ENCODE measurements around the gene RTN4RL2. TPM values are rescaled to one million over a fixed set of nuclear protein-coding genes. Genes with fewer than 3 reads are reported as not detected.

Gene RTN4RL2
- total RNA-seq, 1 donor from 2014 or later: 0.62 TPM

DNA sequence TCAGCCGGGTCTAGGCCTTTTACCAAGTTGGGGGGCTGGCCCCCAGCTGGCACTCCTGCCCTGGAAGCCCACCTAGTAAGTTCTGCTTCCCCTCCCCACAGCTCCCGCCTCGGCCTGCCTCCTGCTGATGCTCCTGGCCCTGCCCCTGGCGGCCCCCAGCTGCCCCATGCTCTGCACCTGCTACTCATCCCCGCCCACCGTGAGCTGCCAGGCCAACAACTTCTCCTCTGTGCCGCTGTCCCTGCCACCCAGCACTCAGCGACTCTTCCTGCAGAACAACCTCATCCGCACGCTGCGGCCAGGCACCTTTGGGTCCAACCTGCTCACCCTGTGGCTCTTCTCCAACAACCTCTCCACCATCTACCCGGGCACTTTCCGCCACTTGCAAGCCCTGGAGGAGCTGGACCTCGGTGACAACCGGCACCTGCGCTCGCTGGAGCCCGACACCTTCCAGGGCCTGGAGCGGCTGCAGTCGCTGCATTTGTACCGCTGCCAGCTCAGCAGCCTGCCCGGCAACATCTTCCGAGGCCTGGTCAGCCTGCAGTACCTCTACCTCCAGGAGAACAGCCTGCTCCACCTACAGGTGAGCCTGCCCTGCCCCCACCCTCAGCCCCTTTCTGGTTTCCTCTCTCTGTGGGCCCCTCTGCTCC, 7.3 kb downstream of the RTN4RL2 start:
- no peak for TF ChIP-seq CTCF (IDR thresholded peaks at IDR 0.05; ENCODE audit: unreplicated experiment)
- H3K36me3 Mint-ChIP-seq (ENCODE audit: low read depth, unreplicated experiment): no peaks in the 10 kb centered on the region
- no peak overlapping the region for H3K27ac Mint-ChIP-seq (ENCODE audit: unreplicated experiment)
- H3K4me3 Mint-ChIP-seq (ENCODE audit: unreplicated experiment): no peak overlapping the region
- no peak for DNase-seq (ENCODE audit: low spot score)
- H3K9me3 Mint-ChIP-seq (ENCODE audit: unreplicated experiment): no peaks in the 10 kb centered on the region
- H3K4me1 Mint-ChIP-seq (ENCODE audit: unreplicated experiment): peaks cover 2% of the 10 kb centered on the region
- H3K27me3 Mint-ChIP-seq (ENCODE audit: unreplicated experiment): peaks cover 17% of the 10 kb centered on the region

DNA sequence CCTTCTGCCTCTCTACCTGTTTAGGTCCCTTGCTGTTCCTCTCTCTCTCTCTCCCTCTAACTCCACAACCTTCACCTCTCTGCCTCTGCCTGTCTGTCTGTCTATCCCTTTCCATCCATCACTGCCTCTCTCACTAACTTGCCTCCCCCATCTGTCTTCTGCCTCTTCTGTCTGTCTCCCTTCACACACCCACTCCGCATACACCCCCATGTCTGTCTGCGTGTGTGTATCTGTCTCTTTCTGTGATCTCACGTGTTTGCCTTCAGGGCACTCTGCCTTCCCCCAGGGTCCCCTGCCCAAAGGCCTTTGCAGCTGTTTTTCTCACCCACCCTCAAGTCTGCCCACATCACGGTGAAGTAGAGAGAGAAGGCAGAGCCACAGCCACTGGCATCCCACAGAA, 7.9 kb downstream of the RTN4RL2 start:
- Mint-ChIP-seq H3K4me1 (ENCODE audit: unreplicated experiment) (peaks cover 7% of the 10 kb centered on the region), H3K9me3 (ENCODE audit: unreplicated experiment) (no peaks in the 10 kb centered on the region), H3K27ac (ENCODE audit: unreplicated experiment) (no peak overlapping the region), H3K27me3 (ENCODE audit: unreplicated experiment) (peaks cover 12% of the 10 kb centered on the region), H3K36me3 (ENCODE audit: low read depth, unreplicated experiment) (no peaks in the 10 kb centered on the region), H3K4me3 (ENCODE audit: unreplicated experiment) (no peak overlapping the region)
- no peak for DNase-seq (ENCODE audit: low spot score)
- TF ChIP-seq CTCF (IDR thresholded peaks at IDR 0.05; ENCODE audit: unreplicated experiment): no peak

DNA sequence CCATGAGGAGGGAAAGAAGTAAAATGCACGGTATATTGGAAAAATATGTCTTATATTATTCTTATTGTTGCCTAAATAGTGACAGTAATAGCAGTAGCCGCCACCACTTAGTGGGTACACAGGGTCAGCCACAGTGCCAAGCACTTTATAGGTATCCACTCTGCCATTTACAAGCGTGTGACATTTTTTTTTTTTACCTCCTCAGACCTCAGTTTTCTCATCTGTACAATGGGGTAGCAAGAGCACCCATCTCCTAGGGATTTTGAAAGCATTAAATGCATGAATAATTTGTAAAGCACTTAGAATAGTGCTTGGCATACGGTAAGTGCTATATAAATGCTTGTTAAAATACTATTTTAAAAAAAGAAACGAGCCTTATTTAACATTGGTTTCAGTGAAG, 8.9 kb downstream of the RTN4RL2 start:
- Mint-ChIP-seq H3K4me1 (ENCODE audit: unreplicated experiment) (peaks cover 14% of the 10 kb centered on the region), H3K27me3 (ENCODE audit: unreplicated experiment) (peaks cover 10% of the 10 kb centered on the region), H3K36me3 (ENCODE audit: low read depth, unreplicated experiment) (no peaks in the 10 kb centered on the region), H3K4me3 (ENCODE audit: unreplicated experiment) (no peak overlapping the region), H3K9me3 (ENCODE audit: unreplicated experiment) (no peaks in the 10 kb centered on the region), H3K27ac (ENCODE audit: unreplicated experiment) (no peak overlapping the region)
- no peak for DNase-seq (ENCODE audit: low spot score)
- no peak for TF ChIP-seq CTCF (IDR thresholded peaks at IDR 0.05; ENCODE audit: unreplicated experiment)

GRCh38 chr11:57471496-57471895, 11.2 kb downstream of the RTN4RL2 start:
- H3K4me1 Mint-ChIP-seq (ENCODE audit: unreplicated experiment): peaks cover 18% of the 10 kb centered on the region
- H3K27ac Mint-ChIP-seq (ENCODE audit: unreplicated experiment): no peak overlapping the region
- no peaks in the 10 kb centered on the region for H3K36me3 Mint-ChIP-seq (ENCODE audit: low read depth, unreplicated experiment)
- no peak for DNase-seq (ENCODE audit: low spot score)
- peaks cover 13% of the 10 kb centered on the region for H3K27me3 Mint-ChIP-seq (ENCODE audit: unreplicated experiment)
- TF ChIP-seq CTCF (IDR thresholded peaks at IDR 0.05; ENCODE audit: unreplicated experiment): no peak
- no peak overlapping the region for H3K4me3 Mint-ChIP-seq (ENCODE audit: unreplicated experiment)
- H3K9me3 Mint-ChIP-seq (ENCODE audit: unreplicated experiment): no peaks in the 10 kb centered on the region

- no peaks in the 10 kb centered on the region for H3K9me3 Mint-ChIP-seq (ENCODE audit: unreplicated experiment)
- H3K4me3 Mint-ChIP-seq (ENCODE audit: unreplicated experiment): no peak overlapping the region
- no peak overlapping the region for H3K27ac Mint-ChIP-seq (ENCODE audit: unreplicated experiment)
- peaks cover 18% of the 10 kb centered on the region for H3K4me1 Mint-ChIP-seq (ENCODE audit: unreplicated experiment)
- DNase-seq (ENCODE audit: low spot score): no peak
- TF ChIP-seq CTCF (IDR thresholded peaks at IDR 0.05; ENCODE audit: unreplicated experiment): no peak
- H3K27me3 Mint-ChIP-seq (ENCODE audit: unreplicated experiment): peaks cover 25% of the 10 kb centered on the region
- no peaks in the 10 kb centered on the region for H3K36me3 Mint-ChIP-seq (ENCODE audit: low read depth, unreplicated experiment)
Measured at GRCh38 chr11:57473285-57473841, 13.0 kb downstream of the RTN4RL2 start.
